GM12891 (cell line): Measurements from ENCODE around the gene HK1.
"Not testable (repeated sequence)": the region's sequence is repeated elsewhere in the genome, so short reads cannot be mapped to it uniquely, and the experiment has no call there.

Experiments used
- POLR2A ChIP-seq: IDR thresholded peaks from 2 replicates; pipeline ENCODE4 v1.6.1; 2011; ENCODE audit warnings: low read depth, low read length, control low read depth
- POLR2AphosphoS5 ChIP-seq: IDR thresholded peaks from 2 replicates; pipeline ENCODE4 v1.6.1; 2011; ENCODE audit warnings: low read depth, low read length, control low read depth
- TAF1 ChIP-seq: IDR thresholded peaks from 2 replicates; pipeline ENCODE4 v1.6.1; 2011; ENCODE audit warnings: low read depth, low read length, control low read depth

DNA sequence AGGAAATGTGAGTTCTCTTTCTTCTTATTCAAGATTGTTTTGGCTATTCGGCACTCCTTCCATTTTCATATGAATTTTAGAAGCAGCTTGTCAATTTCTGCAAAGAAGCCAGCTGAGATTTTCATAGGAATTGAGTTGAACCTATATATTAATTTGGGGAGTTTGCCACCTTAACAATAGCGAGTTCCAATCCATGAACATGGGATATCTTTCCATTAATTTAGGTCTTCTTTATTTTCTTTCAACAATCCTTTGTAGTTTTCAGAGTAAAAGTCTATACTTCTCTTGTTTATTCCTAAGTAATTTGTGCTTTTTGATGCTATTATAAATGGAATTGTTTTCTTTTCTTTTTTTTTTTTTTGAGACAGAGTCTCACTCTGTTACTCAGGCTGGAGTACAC lies 26.9 kb upstream of the HK1 start:
- not testable (repeated sequence) for TF ChIP-seq POLR2AphosphoS5, POLR2A, TAF1
